Vagina (tissue), 2 donors: Measurements from ENCODE around the gene STYXL1.

Experiments
- POLR2A ChIP-seq, 2 donors: fragments of 450-650 bp; IDR thresholded peaks; one replicate each; pipeline ENCODE4 v1.6.1; 2017; ENCODE audit warnings: antibody characterized with exemption in 2 of 2, mild to moderate bottlenecking in 2 of 2, moderate library complexity in 2 of 2
- POLR2AphosphoS5 ChIP-seq, 2 donors: sonication (generic); formaldehyde crosslinking; IDR thresholded peaks; one replicate each; pipeline ENCODE4 v1.9.0; 2017; ENCODE audit warnings: antibody characterized with exemption in 2 of 2, mild to moderate bottlenecking in 2 of 2, low read depth in 1 of 2; ENCODE audit not compliant: insufficient read depth in 1 of 2
- TF ChIP-seq, protein P1 (sequence below), 3 experiments: fragments of 450-650 bp in 2 of 3; fragments of 200-600 bp in 1 of 3; sonication (generic) in 1 of 3; IDR thresholded peaks; one replicate each; pipeline ENCODE4 v1.5.1; 2017 to 2019; ENCODE audit warnings: antibody characterized with exemption in 3 of 3, mild to moderate bottlenecking in 2 of 3, moderate library complexity in 2 of 3

DNA sequence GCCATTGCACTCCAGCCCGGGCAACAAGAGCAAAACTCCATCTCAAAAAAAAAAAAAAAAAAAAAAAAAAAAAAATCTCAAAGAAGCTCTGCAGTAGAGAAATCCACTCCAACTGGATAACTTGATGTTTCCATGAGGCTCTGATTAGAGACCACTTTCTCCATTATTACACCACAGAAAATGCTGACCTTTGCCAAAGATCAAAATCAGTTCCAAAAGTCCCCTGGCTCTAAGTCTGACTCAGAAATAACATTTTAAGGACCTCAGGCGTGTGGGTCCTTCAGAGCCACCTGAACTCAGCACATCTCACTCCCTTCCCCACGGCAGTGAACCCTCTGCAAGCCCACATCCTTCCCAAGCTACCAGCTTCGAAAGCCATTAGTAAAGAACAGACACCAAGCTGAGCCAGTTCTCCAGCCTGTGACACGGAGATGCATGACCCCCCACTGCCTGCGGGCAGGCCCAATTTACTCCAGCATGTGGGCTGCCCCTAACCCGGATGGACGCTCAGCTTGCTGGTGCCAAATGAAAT, 39.6 kb downstream of the STYXL1 start:
- TF ChIP-seq, protein P1, sequence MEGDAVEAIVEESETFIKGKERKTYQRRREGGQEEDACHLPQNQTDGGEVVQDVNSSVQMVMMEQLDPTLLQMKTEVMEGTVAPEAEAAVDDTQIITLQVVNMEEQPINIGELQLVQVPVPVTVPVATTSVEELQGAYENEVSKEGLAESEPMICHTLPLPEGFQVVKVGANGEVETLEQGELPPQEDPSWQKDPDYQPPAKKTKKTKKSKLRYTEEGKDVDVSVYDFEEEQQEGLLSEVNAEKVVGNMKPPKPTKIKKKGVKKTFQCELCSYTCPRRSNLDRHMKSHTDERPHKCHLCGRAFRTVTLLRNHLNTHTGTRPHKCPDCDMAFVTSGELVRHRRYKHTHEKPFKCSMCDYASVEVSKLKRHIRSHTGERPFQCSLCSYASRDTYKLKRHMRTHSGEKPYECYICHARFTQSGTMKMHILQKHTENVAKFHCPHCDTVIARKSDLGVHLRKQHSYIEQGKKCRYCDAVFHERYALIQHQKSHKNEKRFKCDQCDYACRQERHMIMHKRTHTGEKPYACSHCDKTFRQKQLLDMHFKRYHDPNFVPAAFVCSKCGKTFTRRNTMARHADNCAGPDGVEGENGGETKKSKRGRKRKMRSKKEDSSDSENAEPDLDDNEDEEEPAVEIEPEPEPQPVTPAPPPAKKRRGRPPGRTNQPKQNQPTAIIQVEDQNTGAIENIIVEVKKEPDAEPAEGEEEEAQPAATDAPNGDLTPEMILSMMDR (IDR thresholded peaks at IDR 0.05), result no peak
- TF ChIP-seq POLR2AphosphoS5 (IDR thresholded peaks at IDR 0.05; ENCODE audit: insufficient read depth in 1 of 2, low read depth in 1 of 2) (no peak), POLR2A (IDR thresholded peaks at IDR 0.05) (no peak)
